Measurements from ENCODE around the gene GABBR1.

GABBR1 gene

DNA sequence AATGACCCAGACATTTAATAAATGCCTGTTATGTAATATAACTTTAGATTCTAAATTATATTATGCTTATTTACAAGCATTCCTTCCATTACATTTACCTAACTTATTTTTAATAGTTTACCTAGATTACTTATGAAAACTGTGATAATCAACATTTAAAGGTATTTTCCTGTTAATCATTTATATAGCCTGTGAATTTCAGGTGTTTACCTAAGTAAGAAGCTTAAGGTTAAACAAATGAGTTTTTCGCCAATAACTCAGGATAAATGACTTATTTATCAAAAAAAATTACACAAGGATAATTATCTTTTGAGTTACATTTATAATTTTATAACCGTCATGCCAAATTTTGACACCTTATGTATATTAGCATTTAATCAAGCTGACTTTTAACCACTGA is 108.9 kb downstream of the GABBR1 start:
- DNase-seq = no peak

DNA sequence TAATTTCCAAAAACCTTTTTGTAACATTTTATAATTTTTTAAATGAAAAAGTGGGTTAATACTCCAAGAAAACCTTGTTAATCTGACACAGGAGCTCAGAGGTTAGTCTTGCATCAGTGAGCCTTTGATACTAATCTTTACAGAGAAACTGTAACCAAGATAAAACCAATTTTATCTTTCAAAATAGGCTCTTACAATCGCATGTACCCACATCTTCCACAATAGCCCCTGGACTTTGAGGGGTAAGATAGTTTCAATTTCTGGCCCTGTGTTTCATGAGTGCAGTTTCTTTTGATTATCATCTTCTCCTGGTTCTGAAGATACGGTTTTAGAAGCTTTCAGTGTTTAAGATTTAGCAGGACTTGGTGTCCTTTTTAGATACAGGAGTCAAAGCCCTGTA is 110.8 kb downstream of the GABBR1 start:
- DNase-seq = no peak

- DNase-seq = no peak
Measured at GRCh38 chr6:29521006-29521680, 111.8 kb downstream of the GABBR1 start.

- DNase-seq = no peak
Measured at GRCh38 chr6:29520232-29520631, 112.8 kb downstream of the GABBR1 start.

GRCh38 chr6:29519291-29520010 is 113.5 kb downstream of the GABBR1 start:
- DNase-seq = no peak

GRCh38 chr6:29517728-29518440 is 115.1 kb downstream of the GABBR1 start:
- no peak for DNase-seq

DNA sequence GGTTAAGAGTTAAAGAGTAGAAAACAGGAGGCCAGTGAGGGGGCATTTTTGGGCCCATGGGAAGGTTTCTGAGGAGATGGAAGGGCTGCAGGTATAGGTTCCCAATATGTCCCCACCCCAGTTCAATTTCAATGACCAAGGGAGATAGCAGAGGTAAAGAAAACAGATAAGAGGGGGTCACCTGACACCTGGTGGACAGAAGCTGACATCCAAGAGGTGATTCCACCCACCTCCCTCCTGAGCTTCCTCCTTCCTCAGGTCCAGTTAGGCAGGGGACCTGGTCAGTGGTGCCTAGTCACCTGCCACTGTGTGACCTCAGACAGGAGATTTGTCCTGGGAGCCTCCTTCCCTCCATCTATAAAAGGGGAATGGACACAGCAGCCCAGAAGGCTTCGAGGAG is 115.7 kb downstream of the GABBR1 start:
- no peak for DNase-seq

GRCh38 chr6:29516108-29516507 is 116.9 kb downstream of the GABBR1 start:
- DNase-seq = no peak

GRCh38 chr6:29510746-29511300 is 122.2 kb downstream of the GABBR1 start:
- DNase-seq = no peak

GRCh38 chr6:29510202-29510601 is 122.8 kb downstream of the GABBR1 start:
- DNase-seq = no peak

Measured in NCI-H526 treated with DMSO at 0.1 percent for 48 hours (cell line).